ENCODE data around the gene CDC6.

- TF ChIP-seq CTCF (conservative IDR thresholded peaks at IDR 0.05) (no peak), ZFX (IDR thresholded peaks at IDR 0.05) (no peak)
Observed at GRCh38 chr17:40329839-40330794, 42.4 kb downstream of the CDC6 start.
